Hepatocyte (in vitro differentiated cells): Measurements from ENCODE around the gene PALLD. TPM values are rescaled to one million over a fixed set of nuclear protein-coding genes. Genes with fewer than 3 reads are reported as not detected.

Experiments
- DNase-seq: peaks from one replicate; pipeline ENCODE4 v3.0.0-alpha.2; 2016; ENCODE audit warnings: low spot score
- H2AFZ ChIP-seq: fragments of 200-600 bp; sonication (generic); 2 replicates; pipeline ENCODE4 v1.6.0; 2016; ENCODE audit warnings: antibody characterized with exemption, mild to moderate bottlenecking
- H3K27ac ChIP-seq: fragments of 200-600 bp; sonication (generic); 2 replicates; pipeline ENCODE4 v1.5.1; 2016; ENCODE audit warnings: mild to moderate bottlenecking
- H3K27me3 ChIP-seq: fragments of 200-600 bp; sonication (generic); 2 replicates; pipeline ENCODE4 v1.6.1; 2016
- H3K36me3 ChIP-seq: fragments of 200-600 bp; sonication (generic); replicated peaks from 2 replicates; pipeline ENCODE4 v1.5.1; 2016; ENCODE audit warnings: low read depth; ENCODE audit not compliant: insufficient read depth
- H3K4me1 ChIP-seq: fragments of 200-600 bp; sonication (generic); 2 replicates; pipeline ENCODE4 v1.5.1; 2016; ENCODE audit warnings: mild to moderate bottlenecking, moderate library complexity; ENCODE audit not compliant: insufficient read depth
- H3K4me2 ChIP-seq: fragments of 200-600 bp; sonication (generic); 2 replicates; pipeline ENCODE4 v1.6.0; 2016
- H3K4me3 ChIP-seq: fragments of 200-600 bp; sonication (generic); 2 replicates; pipeline ENCODE4 v1.5.1; 2016; ENCODE audit warnings: mild to moderate bottlenecking
- H3K79me2 ChIP-seq: fragments of 200-600 bp; sonication (generic); 2 replicates; pipeline ENCODE4 v1.6.0; 2017; ENCODE audit warnings: mild to moderate bottlenecking
- H3K9me2 ChIP-seq: fragments of 200-600 bp; sonication (generic); replicated peaks from 2 replicates; pipeline ENCODE4 v1.6.0; 2017; ENCODE audit warnings: mild to moderate bottlenecking; ENCODE audit not compliant: insufficient read depth
- H3K9me3 ChIP-seq: fragments of 200-600 bp; sonication (generic); 2 replicates; pipeline ENCODE4 v1.5.1; 2016; ENCODE audit warnings: low read depth, mild to moderate bottlenecking
- H4K20me1 ChIP-seq: fragments of 200-600 bp; sonication (generic); 2 replicates; pipeline ENCODE4 v1.6.0; 2016; ENCODE audit warnings: mild to moderate bottlenecking; ENCODE audit not compliant: insufficient read depth, poor library complexity, severe bottlenecking
- EZH2 ChIP-seq: fragments of 200-600 bp; sonication (generic); IDR thresholded peaks from 2 replicates; pipeline ENCODE4 v1.6.1; 2016; ENCODE audit warnings: antibody characterized with exemption, mild to moderate bottlenecking, borderline replicate concordance
- EZH2phosphoT487 ChIP-seq: fragments of 200-600 bp; sonication (generic); IDR thresholded peaks from one replicate; pipeline ENCODE4 v1.6.1; 2018; ENCODE audit warnings: antibody characterized with exemption, mild to moderate bottlenecking, low read depth, moderate library complexity; ENCODE audit not compliant: unreplicated experiment, severe bottlenecking
- WGBS: methylation state at CpG from one replicate; pipeline ENCODE4 v1.1.6; 2016; ENCODE audit warnings: low lambda C conversion rate; ENCODE audit errors: missing lambda C conversion rate; 5-methylcytosine and 5-hydroxymethylcytosine counted together
- polyA plus RNA-seq: library from polyadenylated mRNA; unstranded; fragments of >200 nt; fragmentation: Nextera tagmentation; extraction: Ambion mirVana; gene quantifications from 2 replicates; pipeline ENCODE4 v1.2.1, GENCODE V29; 2016
- total RNA-seq: library from RNA; depleted of rRNA; stranded (reverse); fragments of >200 nt; gene quantifications from 2 replicates; pipeline ENCODE4 v1.2.3, GENCODE V29; 2014
- TF ChIP-seq, protein P1 (sequence below): fragments of 200-600 bp; sonication (generic); IDR thresholded peaks from 2 replicates; pipeline ENCODE4 v1.5.1; 2016; ENCODE audit warnings: antibody characterized with exemption, mild to moderate bottlenecking; ENCODE audit not compliant: poor library complexity

Gene PALLD
- total and polyA plus RNA-seq, 2 experiments from 2014 or later: 82.7 to 85.2 TPM

DNA sequence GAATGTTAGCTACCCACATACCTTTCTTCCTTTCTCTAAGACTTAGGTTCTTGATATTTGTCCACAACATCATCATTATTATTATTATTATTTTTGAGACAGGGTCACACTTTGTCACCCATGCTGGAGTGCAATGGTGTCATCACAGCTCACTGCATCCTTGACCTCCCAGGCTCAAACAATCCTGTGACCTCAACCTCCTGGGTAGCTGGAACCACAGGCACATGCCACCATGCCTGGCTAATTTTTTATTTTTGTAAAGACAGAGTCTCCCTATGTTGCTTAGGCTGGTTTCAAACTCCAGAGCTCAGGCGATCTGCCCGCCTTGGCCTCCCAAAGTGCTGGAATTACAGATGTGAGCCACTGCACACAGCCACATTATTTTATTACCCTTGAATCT is 394.2 kb downstream of the PALLD start:
- Histone ChIP-seq H3K27me3 (no peaks in the 10 kb centered on the region), H3K4me2 (no peak overlapping the region), H3K36me3 (no peaks in the 10 kb centered on the region), H3K27ac (no peak overlapping the region), H2AFZ (no peak overlapping the region), H3K9me3 (no peaks in the 10 kb centered on the region), H3K9me2 (no peaks in the 10 kb centered on the region), H3K79me2 (peaks cover 28% of the 10 kb centered on the region), H3K4me3 (no peak overlapping the region), H3K4me1 (no peaks in the 10 kb centered on the region), H4K20me1 (no peaks in the 10 kb centered on the region)
- WGBS: 100% methylated on average over 2 of the region's 2 CpGs
- TF ChIP-seq EZH2phosphoT487: no peak
- TF ChIP-seq EZH2: no peak
- TF ChIP-seq, protein P1, sequence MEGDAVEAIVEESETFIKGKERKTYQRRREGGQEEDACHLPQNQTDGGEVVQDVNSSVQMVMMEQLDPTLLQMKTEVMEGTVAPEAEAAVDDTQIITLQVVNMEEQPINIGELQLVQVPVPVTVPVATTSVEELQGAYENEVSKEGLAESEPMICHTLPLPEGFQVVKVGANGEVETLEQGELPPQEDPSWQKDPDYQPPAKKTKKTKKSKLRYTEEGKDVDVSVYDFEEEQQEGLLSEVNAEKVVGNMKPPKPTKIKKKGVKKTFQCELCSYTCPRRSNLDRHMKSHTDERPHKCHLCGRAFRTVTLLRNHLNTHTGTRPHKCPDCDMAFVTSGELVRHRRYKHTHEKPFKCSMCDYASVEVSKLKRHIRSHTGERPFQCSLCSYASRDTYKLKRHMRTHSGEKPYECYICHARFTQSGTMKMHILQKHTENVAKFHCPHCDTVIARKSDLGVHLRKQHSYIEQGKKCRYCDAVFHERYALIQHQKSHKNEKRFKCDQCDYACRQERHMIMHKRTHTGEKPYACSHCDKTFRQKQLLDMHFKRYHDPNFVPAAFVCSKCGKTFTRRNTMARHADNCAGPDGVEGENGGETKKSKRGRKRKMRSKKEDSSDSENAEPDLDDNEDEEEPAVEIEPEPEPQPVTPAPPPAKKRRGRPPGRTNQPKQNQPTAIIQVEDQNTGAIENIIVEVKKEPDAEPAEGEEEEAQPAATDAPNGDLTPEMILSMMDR: no peak
- no peak for DNase-seq

DNA sequence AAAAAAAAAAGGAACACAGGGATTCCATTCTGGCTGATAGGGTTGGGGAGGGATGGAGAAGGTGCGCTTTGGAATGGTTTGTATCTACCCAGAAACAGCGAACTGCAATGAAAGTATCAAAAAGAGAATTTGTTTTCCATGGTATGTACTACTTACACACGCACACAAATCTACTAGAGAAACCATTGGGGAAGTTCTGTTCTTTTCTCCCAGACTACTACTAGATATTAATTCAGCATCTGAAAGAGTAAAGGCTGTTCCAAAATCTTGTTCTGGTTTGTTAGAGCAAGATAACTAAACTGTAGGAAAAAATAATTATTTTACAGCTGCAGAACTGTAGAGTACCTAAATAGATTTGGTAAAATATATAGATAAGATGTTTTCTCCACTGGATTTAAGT is 394.8 kb downstream of the PALLD start:
- no peak overlapping the region for H3K4me3 ChIP-seq
- H3K79me2 ChIP-seq: peaks cover 22% of the 10 kb centered on the region
- H2AFZ ChIP-seq: no peak overlapping the region
- H3K27ac ChIP-seq: no peak overlapping the region
- H3K36me3 ChIP-seq: no peaks in the 10 kb centered on the region
- DNase-seq: no peak
- no peaks in the 10 kb centered on the region for H3K9me2 ChIP-seq
- TF ChIP-seq, protein P1: no peak
- TF ChIP-seq EZH2: no peak
- no peak for TF ChIP-seq EZH2phosphoT487
- H3K27me3 ChIP-seq: no peaks in the 10 kb centered on the region
- H3K9me3 ChIP-seq: no peaks in the 10 kb centered on the region
- H3K4me1 ChIP-seq: no peaks in the 10 kb centered on the region
- 97% methylated on average over 3 of the region's 3 CpGs for WGBS
- H3K4me2 ChIP-seq: no peak overlapping the region
- no peaks in the 10 kb centered on the region for H4K20me1 ChIP-seq

DNA sequence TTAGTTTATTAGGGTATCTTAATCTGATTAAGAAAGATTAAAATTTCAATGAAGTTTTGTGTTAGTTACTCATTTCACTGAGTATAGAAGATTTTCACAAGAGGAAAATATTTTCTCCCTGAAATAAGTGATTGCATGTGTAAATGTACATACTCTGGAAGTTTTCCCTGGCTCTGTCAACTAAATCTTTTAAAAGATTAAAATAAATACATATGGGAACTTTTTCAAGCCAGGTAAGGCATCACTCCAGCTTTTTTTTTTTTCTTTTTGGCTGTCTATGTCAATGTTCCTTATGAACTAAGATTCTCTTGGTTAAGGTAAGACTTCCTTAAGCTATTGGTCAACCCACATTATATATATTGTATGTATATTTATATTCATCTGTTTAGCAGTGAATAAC is 395.6 kb downstream of the PALLD start:
- no peak for DNase-seq
- no peak overlapping the region for H3K27ac ChIP-seq
- no peak overlapping the region for H3K4me2 ChIP-seq
- no peaks in the 10 kb centered on the region for H3K36me3 ChIP-seq
- no peaks in the 10 kb centered on the region for H3K9me3 ChIP-seq
- no peaks in the 10 kb centered on the region for H3K4me1 ChIP-seq
- H3K9me2 ChIP-seq: no peaks in the 10 kb centered on the region
- H4K20me1 ChIP-seq: no peaks in the 10 kb centered on the region
- H3K4me3 ChIP-seq: no peak overlapping the region
- no peaks in the 10 kb centered on the region for H3K27me3 ChIP-seq
- no peak for TF ChIP-seq EZH2
- TF ChIP-seq, protein P1: no peak
- TF ChIP-seq EZH2phosphoT487: no peak
- no peak overlapping the region for H2AFZ ChIP-seq
- peaks cover 17% of the 10 kb centered on the region for H3K79me2 ChIP-seq

DNA sequence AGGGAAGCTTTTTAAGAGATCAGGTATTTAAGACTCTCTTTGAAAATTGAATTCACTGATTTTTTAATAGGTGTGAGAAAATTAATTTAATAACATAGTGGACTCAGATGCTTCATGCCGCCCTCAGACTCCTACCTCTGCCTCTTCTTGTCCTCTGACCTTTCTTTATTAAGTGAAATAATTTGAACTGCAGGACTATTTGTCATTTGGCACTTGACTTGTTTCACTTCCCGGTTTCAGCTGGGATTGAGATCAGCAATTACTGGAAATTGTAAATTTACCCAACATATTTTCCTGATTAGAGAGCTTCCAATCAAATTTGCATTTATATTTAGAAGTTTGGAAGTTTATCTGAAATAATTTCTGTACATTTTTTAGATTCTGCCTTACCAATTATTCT is 396.4 kb downstream of the PALLD start:
- Histone ChIP-seq H3K27ac (no peak overlapping the region), H3K9me3 (no peaks in the 10 kb centered on the region), H3K79me2 (peaks cover 13% of the 10 kb centered on the region), H3K4me3 (no peak overlapping the region), H2AFZ (no peak overlapping the region), H3K27me3 (no peaks in the 10 kb centered on the region), H4K20me1 (no peaks in the 10 kb centered on the region), H3K4me1 (no peaks in the 10 kb centered on the region), H3K9me2 (no peaks in the 10 kb centered on the region), H3K4me2 (no peak overlapping the region), H3K36me3 (no peaks in the 10 kb centered on the region)
- DNase-seq: no peak
- TF ChIP-seq EZH2 (no peak), EZH2phosphoT487 (no peak)
- TF ChIP-seq, protein P1: no peak
- WGBS: 100% methylated on average over 2 of the region's 2 CpGs
